ENCODE measurements around the gene SETBP1.

SETBP1 gene

DNA sequence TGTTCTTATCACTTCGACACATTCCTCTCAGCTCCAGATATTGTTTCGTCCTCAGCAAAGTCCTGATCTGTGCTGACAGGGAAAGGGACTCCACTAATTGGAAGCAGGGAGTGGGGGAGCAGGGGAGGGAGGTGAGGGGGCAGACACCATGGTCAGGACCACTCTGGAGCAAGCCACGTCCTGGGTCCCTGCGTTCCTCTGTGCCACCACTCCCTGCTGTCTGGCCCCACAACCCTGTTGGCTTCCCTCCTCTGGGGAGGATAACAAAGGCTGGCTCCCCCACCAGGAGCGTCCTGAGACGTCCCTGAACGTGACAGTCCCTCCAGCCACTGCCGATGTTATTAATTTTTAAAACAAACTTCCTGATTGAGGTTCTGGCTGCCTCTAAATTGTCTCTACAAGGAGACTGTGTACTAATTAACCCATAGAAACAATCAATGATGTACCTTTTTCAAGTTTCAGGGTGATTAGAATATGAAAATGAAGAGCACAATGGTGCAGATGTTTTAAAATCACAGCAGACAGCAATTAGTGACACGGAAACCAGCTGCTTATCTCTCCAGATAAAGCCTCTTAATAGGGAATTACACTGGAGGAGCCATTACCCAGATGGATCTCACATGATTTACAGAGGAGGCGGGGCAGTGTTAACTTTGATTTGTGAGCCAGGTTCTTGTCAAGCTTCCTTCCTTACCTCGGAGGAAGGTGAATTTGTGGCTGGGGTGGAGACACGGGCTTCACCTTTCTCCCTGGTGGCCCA, 257.5 kb downstream of the SETBP1 start:
- CTCF ChIA-PET, result no interaction called here
- POLR2A ChIA-PET, result interaction anchor here (0.6 kb wide), 1 partner anchor 19 kb away, joined by 3 read pairs; no protein-coding TSS in a partner anchor
- no peak for DNase-seq
- Histone ChIP-seq H3K27me3 (replicated peaks in 2 of 5; ENCODE audit: control insufficient read depth in 4 of 5, insufficient read depth in 5 of 5, low read length in 4 of 5) (no peaks in the 10 kb centered on the region), H3K36me3 (ENCODE audit: control insufficient read depth in 4 of 4, insufficient read depth in 4 of 4, low read length in 3 of 4) (peaks cover 0 to 3% (median 0%) of the 10 kb centered on the region in 4 experiments), H3K27ac (ENCODE audit: insufficient read depth in 1 of 2, low read depth in 1 of 2, low read length in 2 of 2, poor library complexity in 1 of 2, severe bottlenecking in 2 of 2) (no peak overlapping the region), H3K9me3 (ENCODE audit: control extremely low read depth in 1 of 5, control insufficient read depth in 4 of 5, insufficient read depth in 2 of 5, low read depth in 1 of 5, low read length in 4 of 5) (peaks cover 0 to 6% (median 4%) of the 10 kb centered on the region in 5 experiments), H3K4me1 (ENCODE audit: control extremely low read depth in 1 of 4, control insufficient read depth in 4 of 4, insufficient read depth in 4 of 4, low read length in 3 of 4) (peaks cover 0 to 15% (median 7%) of the 10 kb centered on the region in 4 experiments), H3K4me3 (ENCODE audit: control insufficient read depth in 1 of 7, extremely low read depth in 1 of 7, insufficient read depth in 4 of 7, low read depth in 2 of 7, low read length in 6 of 7) (no peak overlapping the region)
- WGBS (ENCODE audit: insufficient coverage), result 73% methylated on average over 6 of the region's 12 CpGs

DNA sequence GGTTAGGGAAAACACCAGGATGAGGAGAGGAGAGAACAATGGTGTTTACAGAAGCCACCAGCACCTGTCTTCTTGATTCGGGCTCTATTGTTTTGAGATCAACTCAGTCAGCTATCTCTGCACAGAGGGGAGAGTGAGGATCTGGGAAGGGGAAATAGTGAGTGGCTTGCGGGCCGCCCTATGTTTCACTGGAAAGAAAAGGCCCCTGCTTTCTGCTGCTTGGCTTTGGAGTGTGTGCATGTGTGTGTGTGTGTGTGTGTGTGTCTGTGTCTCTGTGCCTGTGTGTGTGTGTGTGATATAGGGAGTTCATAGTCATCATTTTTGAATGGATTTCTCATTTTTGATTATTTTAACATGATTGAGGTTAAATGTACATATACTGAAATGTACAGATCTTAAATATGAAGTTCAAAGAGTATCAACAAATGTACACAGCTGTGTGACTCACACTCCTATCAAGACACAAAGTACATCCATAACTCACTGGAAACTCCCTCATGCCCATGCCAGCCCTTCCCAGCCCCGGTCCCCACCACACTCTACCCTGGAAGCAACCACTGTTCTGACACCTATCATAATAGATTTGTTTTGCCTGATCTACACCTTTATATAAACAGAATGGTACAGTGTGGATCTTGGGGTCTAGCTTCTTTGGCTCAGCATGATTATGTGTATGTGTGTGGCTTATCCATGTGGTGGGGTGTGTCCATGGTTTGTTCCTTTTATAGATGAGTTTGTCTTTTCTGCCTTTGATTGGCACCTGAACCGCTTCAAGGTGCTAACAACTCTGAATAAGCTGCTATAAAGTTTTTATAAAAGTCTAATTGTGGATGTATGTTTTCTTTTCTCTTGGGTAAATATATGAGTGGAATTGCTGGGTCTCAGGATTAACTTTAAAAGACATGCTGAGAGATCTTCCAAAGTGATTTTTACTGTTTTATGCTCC, 258.3 kb downstream of the SETBP1 start:
- Histone ChIP-seq H3K27me3 (replicated peaks in 2 of 5; ENCODE audit: control insufficient read depth in 4 of 5, insufficient read depth in 5 of 5, low read length in 4 of 5) (no peaks in the 10 kb centered on the region), H3K4me1 (ENCODE audit: control extremely low read depth in 1 of 4, control insufficient read depth in 4 of 4, insufficient read depth in 4 of 4, low read length in 3 of 4) (peaks cover 0 to 15% (median 7%) of the 10 kb centered on the region in 4 experiments), H3K4me3 (ENCODE audit: control insufficient read depth in 1 of 7, extremely low read depth in 1 of 7, insufficient read depth in 4 of 7, low read depth in 2 of 7, low read length in 6 of 7) (no peak overlapping the region), H3K27ac (ENCODE audit: insufficient read depth in 1 of 2, low read depth in 1 of 2, low read length in 2 of 2, poor library complexity in 1 of 2, severe bottlenecking in 2 of 2) (no peak overlapping the region), H3K36me3 (ENCODE audit: control insufficient read depth in 4 of 4, insufficient read depth in 4 of 4, low read length in 3 of 4) (peaks cover 0 to 3% (median 0%) of the 10 kb centered on the region in 4 experiments), H3K9me3 (ENCODE audit: control extremely low read depth in 1 of 5, control insufficient read depth in 4 of 5, insufficient read depth in 2 of 5, low read depth in 1 of 5, low read length in 4 of 5) (no peaks in the 10 kb centered on the region)
- ChIA-PET POLR2A (no interaction called here), CTCF (no interaction called here)
- no peak for DNase-seq
- WGBS (ENCODE audit: insufficient coverage), result 88% methylated on average over 2 of the region's 5 CpGs

DNA sequence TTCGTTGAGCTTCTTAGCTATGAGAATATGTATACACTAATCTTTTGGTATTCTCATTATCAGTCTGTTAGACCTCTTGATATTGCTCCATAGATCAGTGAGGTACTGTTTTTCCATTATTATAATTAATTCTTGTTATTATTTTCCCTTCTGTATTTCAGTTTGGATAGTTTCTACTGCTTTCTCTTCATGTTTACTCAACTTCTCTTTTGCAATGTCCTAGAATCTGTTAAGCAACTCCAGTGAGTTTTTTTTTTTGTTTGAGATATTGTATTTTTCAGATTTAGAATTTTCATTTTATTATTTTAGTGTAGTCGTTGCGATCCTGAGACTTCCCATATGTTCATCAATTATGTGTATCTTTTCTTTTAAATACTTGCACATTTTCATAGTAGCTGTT, 260.8 kb downstream of the SETBP1 start:
- ChIA-PET POLR2A (no interaction called here), CTCF (no interaction called here)
- no CpG with 5 or more reads among the region's 3 CpGs for WGBS (ENCODE audit: insufficient coverage)
- peaks cover 0 to 3% (median 0%) of the 10 kb centered on the region in 4 experiments for H3K36me3 ChIP-seq (ENCODE audit: control insufficient read depth in 4 of 4, insufficient read depth in 4 of 4, low read length in 3 of 4)
- DNase-seq, result no peak
- H3K27me3 ChIP-seq (replicated peaks in 2 of 5; ENCODE audit: control insufficient read depth in 4 of 5, insufficient read depth in 5 of 5, low read length in 4 of 5), result no peaks in the 10 kb centered on the region
- peaks cover 0 to 3% (median 0%) of the 10 kb centered on the region in 4 experiments for H3K4me1 ChIP-seq (ENCODE audit: control extremely low read depth in 1 of 4, control insufficient read depth in 4 of 4, insufficient read depth in 4 of 4, low read length in 3 of 4)
- no peak overlapping the region for H3K27ac ChIP-seq (ENCODE audit: insufficient read depth in 1 of 2, low read depth in 1 of 2, low read length in 2 of 2, poor library complexity in 1 of 2, severe bottlenecking in 2 of 2)
- no peaks in the 10 kb centered on the region for H3K9me3 ChIP-seq (ENCODE audit: control extremely low read depth in 1 of 5, control insufficient read depth in 4 of 5, insufficient read depth in 2 of 5, low read depth in 1 of 5, low read length in 4 of 5)
- H3K4me3 ChIP-seq (ENCODE audit: control insufficient read depth in 1 of 7, extremely low read depth in 1 of 7, insufficient read depth in 4 of 7, low read depth in 2 of 7, low read length in 6 of 7), result no peak overlapping the region

DNA sequence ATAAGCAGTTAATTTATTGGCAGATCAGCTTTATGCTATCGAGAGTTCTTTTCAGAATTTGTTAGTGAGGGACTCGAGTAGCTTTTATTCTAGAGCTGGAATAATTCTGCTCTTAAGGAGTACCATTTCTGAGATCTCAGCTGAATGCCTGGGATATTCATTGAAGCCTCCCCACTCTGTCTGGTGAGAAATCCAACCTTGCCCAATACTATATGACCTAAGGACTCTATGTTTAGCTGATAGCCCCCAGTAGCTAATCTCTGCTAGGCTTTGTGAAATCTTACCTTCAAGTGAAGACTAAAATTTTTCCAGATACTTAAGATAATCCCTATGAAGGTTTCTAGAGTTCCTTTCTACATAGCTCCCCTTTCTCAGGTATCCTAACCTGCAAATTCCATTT, 261.4 kb downstream of the SETBP1 start:
- ChIA-PET CTCF (interaction anchor here (1.4 kb wide), 1 partner anchor 14 kb away, joined by 4 read pairs; no protein-coding TSS in a partner anchor), POLR2A (no interaction called here)
- DNase-seq, result no peak
- H3K27me3 ChIP-seq (replicated peaks in 2 of 5; ENCODE audit: control insufficient read depth in 4 of 5, insufficient read depth in 5 of 5, low read length in 4 of 5), result no peaks in the 10 kb centered on the region
- WGBS (ENCODE audit: insufficient coverage), result 100% methylated on average over 2 of the region's 2 CpGs
- no peaks in the 10 kb centered on the region for H3K9me3 ChIP-seq (ENCODE audit: control extremely low read depth in 1 of 5, control insufficient read depth in 4 of 5, insufficient read depth in 2 of 5, low read depth in 1 of 5, low read length in 4 of 5)
- H3K4me1 ChIP-seq (ENCODE audit: control extremely low read depth in 1 of 4, control insufficient read depth in 4 of 4, insufficient read depth in 4 of 4, low read length in 3 of 4), result peaks cover 0 to 3% (median 0%) of the 10 kb centered on the region in 4 experiments
- no peak overlapping the region for H3K4me3 ChIP-seq (ENCODE audit: control insufficient read depth in 1 of 7, extremely low read depth in 1 of 7, insufficient read depth in 4 of 7, low read depth in 2 of 7, low read length in 6 of 7)
- peaks cover 0 to 3% (median 0%) of the 10 kb centered on the region in 4 experiments for H3K36me3 ChIP-seq (ENCODE audit: control insufficient read depth in 4 of 4, insufficient read depth in 4 of 4, low read length in 3 of 4)
- no peak overlapping the region for H3K27ac ChIP-seq (ENCODE audit: insufficient read depth in 1 of 2, low read depth in 1 of 2, low read length in 2 of 2, poor library complexity in 1 of 2, severe bottlenecking in 2 of 2)

DNA sequence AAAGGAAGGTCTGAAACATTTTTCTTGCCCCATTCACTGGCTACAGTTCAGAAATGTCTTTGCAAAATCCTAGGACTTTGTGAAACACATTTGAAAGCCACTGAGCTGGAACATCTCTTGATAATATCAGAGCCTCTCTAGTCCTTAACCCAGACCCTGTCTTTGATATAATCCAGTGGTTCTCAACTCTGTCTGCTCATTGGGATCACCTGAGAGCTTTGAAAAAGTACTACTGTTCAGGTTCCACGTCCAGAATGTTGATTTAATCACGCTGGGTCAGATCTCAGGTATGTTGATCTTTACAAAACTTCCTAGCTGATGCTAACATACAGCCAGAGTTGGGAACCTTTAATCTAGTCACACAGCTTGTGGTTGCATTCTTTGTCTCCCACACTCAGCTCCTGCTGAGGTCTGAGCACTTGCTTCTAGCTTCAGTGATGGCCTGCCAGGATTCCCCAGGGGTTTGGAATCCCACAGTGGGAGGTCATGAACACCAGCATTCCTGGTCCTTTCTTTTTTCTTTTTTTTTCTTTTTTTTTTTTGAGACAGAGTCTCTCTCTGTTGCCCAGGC, 262.7 kb downstream of the SETBP1 start:
- DNase-seq, result no peak
- Histone ChIP-seq H3K4me1 (ENCODE audit: control extremely low read depth in 1 of 4, control insufficient read depth in 4 of 4, insufficient read depth in 4 of 4, low read length in 3 of 4) (peaks cover 0 to 3% (median 0%) of the 10 kb centered on the region in 4 experiments), H3K27me3 (replicated peaks in 2 of 5; ENCODE audit: control insufficient read depth in 4 of 5, insufficient read depth in 5 of 5, low read length in 4 of 5) (no peaks in the 10 kb centered on the region), H3K4me3 (ENCODE audit: control insufficient read depth in 1 of 7, extremely low read depth in 1 of 7, insufficient read depth in 4 of 7, low read depth in 2 of 7, low read length in 6 of 7) (no peak overlapping the region), H3K9me3 (ENCODE audit: control extremely low read depth in 1 of 5, control insufficient read depth in 4 of 5, insufficient read depth in 2 of 5, low read depth in 1 of 5, low read length in 4 of 5) (no peaks in the 10 kb centered on the region), H3K27ac (ENCODE audit: insufficient read depth in 1 of 2, low read depth in 1 of 2, low read length in 2 of 2, poor library complexity in 1 of 2, severe bottlenecking in 2 of 2) (no peak overlapping the region), H3K36me3 (ENCODE audit: control insufficient read depth in 4 of 4, insufficient read depth in 4 of 4, low read length in 3 of 4) (peaks cover 0 to 3% (median 0%) of the 10 kb centered on the region in 4 experiments)
- WGBS (ENCODE audit: insufficient coverage), result 100% methylated on average over 2 of the region's 2 CpGs
- ChIA-PET POLR2A (no interaction called here), CTCF (interaction anchor here (1.0 to 1.4 kb wide), 2 partner anchors 10 to 12 kb away, joined by 3 to 4 read pairs; no protein-coding TSS in a partner anchor)

DNA sequence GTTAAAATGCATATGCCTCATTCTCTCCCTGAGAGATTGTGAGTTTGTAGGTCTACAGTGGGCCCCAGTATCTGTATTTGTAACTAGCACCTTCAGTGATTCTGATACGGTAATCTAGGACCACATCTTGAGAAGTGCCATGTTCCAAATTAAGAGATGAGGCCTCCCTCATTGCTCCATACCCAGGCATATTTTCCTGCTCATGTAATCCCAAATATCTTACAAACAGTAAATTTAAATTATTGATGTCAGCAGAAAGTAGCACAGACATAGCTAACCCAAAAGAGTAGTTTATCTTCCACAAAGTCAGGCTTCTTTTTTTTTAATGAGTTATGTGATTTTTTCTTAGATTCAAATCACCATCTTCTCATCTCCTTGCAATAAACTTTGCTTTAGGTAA, 263.8 kb downstream of the SETBP1 start:
- H3K4me1 ChIP-seq (ENCODE audit: control extremely low read depth in 1 of 4, control insufficient read depth in 4 of 4, insufficient read depth in 4 of 4, low read length in 3 of 4), result no peaks in the 10 kb centered on the region
- POLR2A ChIA-PET, result no interaction called here

More for the DNA sequence above, 263.8 kb downstream of the SETBP1 start:
- Histone ChIP-seq H3K36me3 (ENCODE audit: control insufficient read depth in 4 of 4, insufficient read depth in 4 of 4, low read length in 3 of 4) (peaks cover 0 to 3% (median 0%) of the 10 kb centered on the region in 4 experiments), H3K4me3 (ENCODE audit: control insufficient read depth in 1 of 7, extremely low read depth in 1 of 7, insufficient read depth in 4 of 7, low read depth in 2 of 7, low read length in 6 of 7) (no peak overlapping the region), H3K27me3 (replicated peaks in 2 of 5; ENCODE audit: control insufficient read depth in 4 of 5, insufficient read depth in 5 of 5, low read length in 4 of 5) (no peaks in the 10 kb centered on the region), H3K9me3 (ENCODE audit: control extremely low read depth in 1 of 5, control insufficient read depth in 4 of 5, insufficient read depth in 2 of 5, low read depth in 1 of 5, low read length in 4 of 5) (no peaks in the 10 kb centered on the region), H3K27ac (ENCODE audit: insufficient read depth in 1 of 2, low read depth in 1 of 2, low read length in 2 of 2, poor library complexity in 1 of 2, severe bottlenecking in 2 of 2) (no peak overlapping the region)
- CTCF ChIA-PET, result no interaction called here
- 100% methylated on average over 1 of the region's 1 CpG for WGBS (ENCODE audit: insufficient coverage)
- no peak for DNase-seq
